Measurements from ENCODE around the gene URI1.

URI1 gene

GRCh38 chr19:30065680-30066606 is 123.9 kb downstream of the URI1 start:
- DNase-seq (ENCODE audit: low read depth in 2 of 2), result no peak
- H3K4me3 ChIP-seq (replicated peaks in 1 of 2; ENCODE audit: low read depth in 2 of 2, low read length in 2 of 2), result no peak overlapping the region
- no peak for TF ChIP-seq CTCF (IDR thresholded peaks at IDR 0.05; ENCODE audit: low read depth, low read length)

Measured in cardiac fibroblast (primary cell).